Neural cell (in vitro differentiated cells): ENCODE results near the gene HAPLN2. TPM values are rescaled to one million over a fixed set of nuclear protein-coding genes. Genes with fewer than 3 reads are reported as not detected.

Experiments
- H2AFZ ChIP-seq: fragments of 200-600, 300-800 bp; sonication (generic), shearing (Covaris generic); 2 replicates; pipeline ENCODE4 v1.6.0; 2014; ENCODE audit warnings: low read depth, mild to moderate bottlenecking, antibody characterized with exemption, low read length, moderate library complexity
- H3F3A ChIP-seq: fragments of 200-600 bp; shearing (Covaris generic); 2 replicates; pipeline ENCODE4 v1.6.1; 2016; ENCODE audit warnings: mild to moderate bottlenecking, moderate library complexity, mixed read lengths, antibody characterized with exemption, low read length; ENCODE audit not compliant: insufficient read depth, poor library complexity, severe bottlenecking
- H3K27ac ChIP-seq: fragments of 200-600, 300-800 bp; sonication (generic), shearing (Covaris generic); 2 replicates; pipeline ENCODE4 v1.5.1; 2014; ENCODE audit warnings: mild to moderate bottlenecking, low read length, moderate library complexity
- H3K27me3 ChIP-seq: fragments of 300-800, 200-600 bp; sonication (generic), shearing (Covaris generic); 2 replicates; pipeline ENCODE4 v1.6.0; 2014; ENCODE audit warnings: mild to moderate bottlenecking, low read depth, low read length, moderate library complexity; ENCODE audit not compliant: insufficient read depth
- H3K36me3 ChIP-seq: fragments of 300-800, 200-600 bp; sonication (generic), shearing (Covaris generic); 2 replicates; pipeline ENCODE4 v1.5.1; 2014; ENCODE audit warnings: mild to moderate bottlenecking, antibody characterized with exemption, low read length, moderate library complexity; ENCODE audit not compliant: insufficient read depth
- H3K4me2 ChIP-seq: fragments of 300-800, 200-600 bp; sonication (generic), shearing (Covaris generic); 2 replicates; pipeline ENCODE4 v1.6.0; 2014; ENCODE audit warnings: mild to moderate bottlenecking, low read length
- H3K4me3 ChIP-seq: fragments of 300-800, 200-600 bp; sonication (generic), shearing (Covaris generic); 2 replicates; pipeline ENCODE4 v1.5.1; 2014; ENCODE audit warnings: mild to moderate bottlenecking, low read length, moderate library complexity
- H3K79me2 ChIP-seq: fragments of 200-600 bp; shearing (Covaris generic); replicated peaks from 2 replicates; pipeline ENCODE4 v1.6.0; 2014; ENCODE audit warnings: mild to moderate bottlenecking, low read length, moderate library complexity; ENCODE audit not compliant: insufficient read depth
- H3K9ac ChIP-seq: fragments of 300-800, 200-600 bp; sonication (generic), shearing (Covaris generic); 2 replicates; pipeline ENCODE4 v1.6.1; 2016; ENCODE audit warnings: mild to moderate bottlenecking, low read length, mixed read lengths
- H3K9me2 ChIP-seq: fragments of 200-600 bp; shearing (Covaris generic); 2 replicates; pipeline ENCODE4 v1.6.1; 2016; ENCODE audit warnings: mild to moderate bottlenecking, low read length, mixed read lengths; ENCODE audit not compliant: insufficient read depth
- H3K9me3 ChIP-seq: fragments of 200-600, 300-800 bp; sonication (generic), shearing (Covaris generic); 2 replicates; pipeline ENCODE4 v1.6.1; 2016; ENCODE audit warnings: mild to moderate bottlenecking, mixed run types, low read length, moderate library complexity, mixed read lengths
- H4K20me1 ChIP-seq: fragments of 200-600 bp; shearing (Covaris generic); 2 replicates; pipeline ENCODE4 v1.6.1; 2016; ENCODE audit warnings: mild to moderate bottlenecking, mixed run types; ENCODE audit not compliant: insufficient read depth
- CTCF ChIP-seq: fragments of 450-650 bp; IDR thresholded peaks from 2 replicates; pipeline ENCODE4 v1.5.1; 2014; ENCODE audit warnings: antibody characterized with exemption, mild to moderate bottlenecking, moderate library complexity; ENCODE audit not compliant: poor library complexity, severe bottlenecking
- EP300 ChIP-seq: fragments of 450-650 bp; conservative IDR thresholded peaks from 2 replicates; pipeline ENCODE4 v1.6.1; 2014; ENCODE audit warnings: antibody characterized with exemption, mild to moderate bottlenecking, moderate library complexity; ENCODE audit not compliant: poor library complexity, severe bottlenecking
- EZH2 ChIP-seq: fragments of 200-600, 300-800 bp; shearing (Covaris generic), sonication (generic); IDR thresholded peaks from 2 replicates; pipeline ENCODE4 v1.6.1; 2014; ENCODE audit warnings: antibody characterized with exemption, low read length, borderline replicate concordance, mild to moderate bottlenecking; ENCODE audit not compliant: insufficient read depth, poor library complexity, severe bottlenecking
- MXI1 ChIP-seq: fragments of 450-650 bp; conservative IDR thresholded peaks from 2 replicates; pipeline ENCODE4 v1.6.1; 2014; ENCODE audit warnings: antibody characterized with exemption, mild to moderate bottlenecking; ENCODE audit not compliant: poor library complexity, severe bottlenecking
- POLR2AphosphoS5 ChIP-seq: IDR thresholded peaks from 2 replicates; pipeline ENCODE4 v1.6.1; 2012
- RAD21 ChIP-seq: fragments of 450-650 bp; conservative IDR thresholded peaks from 2 replicates; pipeline ENCODE4 v1.6.1; 2014; ENCODE audit warnings: antibody characterized with exemption, mild to moderate bottlenecking, moderate library complexity
- SMC3 ChIP-seq: fragments of 450-650 bp; conservative IDR thresholded peaks from 2 replicates; pipeline ENCODE4 v1.6.1; 2014; ENCODE audit warnings: antibody characterized with exemption, mild to moderate bottlenecking, moderate library complexity; ENCODE audit not compliant: poor library complexity
- TAF1 ChIP-seq: IDR thresholded peaks from 2 replicates; pipeline ENCODE4 v1.6.1; 2012; ENCODE audit warnings: low read depth
- polyA plus RNA-seq: library from polyadenylated mRNA; depleted of rRNA; stranded (reverse); fragments of >200 nt; gene quantifications from 2 replicates; pipeline ENCODE4 v1.2.3, GENCODE V29; 2014
- TF ChIP-seq, protein P1 (sequence below): IDR thresholded peaks from 2 replicates; pipeline ENCODE4 v1.6.1; 2012; ENCODE audit warnings: borderline replicate concordance

Gene HAPLN2
- polyA plus RNA-seq, 1 donor from 2014 or later, result 22.9 TPM

DNA sequence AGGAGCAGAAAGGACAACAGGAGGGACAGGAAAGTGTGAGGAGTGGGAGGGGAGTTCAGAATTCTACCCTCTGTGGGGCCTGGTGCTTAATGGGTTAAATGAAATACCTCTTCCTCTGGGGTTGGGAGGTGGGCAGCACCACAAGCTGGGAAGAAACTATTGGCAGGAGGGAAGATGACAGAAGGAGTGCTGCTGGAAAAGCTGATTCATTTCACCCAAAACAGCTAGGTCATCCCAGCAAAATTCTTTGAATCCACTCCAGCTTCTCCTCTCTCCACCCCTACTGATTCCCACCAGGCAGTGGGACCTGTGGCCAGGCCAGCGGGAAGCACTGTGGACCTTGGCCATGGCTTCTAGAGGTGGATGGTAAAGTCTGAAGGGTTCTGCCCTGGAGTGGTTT lies 35.5 kb downstream of the HAPLN2 start (continued):
- TF ChIP-seq EP300 (no peak), SMC3 (no peak)

DNA sequence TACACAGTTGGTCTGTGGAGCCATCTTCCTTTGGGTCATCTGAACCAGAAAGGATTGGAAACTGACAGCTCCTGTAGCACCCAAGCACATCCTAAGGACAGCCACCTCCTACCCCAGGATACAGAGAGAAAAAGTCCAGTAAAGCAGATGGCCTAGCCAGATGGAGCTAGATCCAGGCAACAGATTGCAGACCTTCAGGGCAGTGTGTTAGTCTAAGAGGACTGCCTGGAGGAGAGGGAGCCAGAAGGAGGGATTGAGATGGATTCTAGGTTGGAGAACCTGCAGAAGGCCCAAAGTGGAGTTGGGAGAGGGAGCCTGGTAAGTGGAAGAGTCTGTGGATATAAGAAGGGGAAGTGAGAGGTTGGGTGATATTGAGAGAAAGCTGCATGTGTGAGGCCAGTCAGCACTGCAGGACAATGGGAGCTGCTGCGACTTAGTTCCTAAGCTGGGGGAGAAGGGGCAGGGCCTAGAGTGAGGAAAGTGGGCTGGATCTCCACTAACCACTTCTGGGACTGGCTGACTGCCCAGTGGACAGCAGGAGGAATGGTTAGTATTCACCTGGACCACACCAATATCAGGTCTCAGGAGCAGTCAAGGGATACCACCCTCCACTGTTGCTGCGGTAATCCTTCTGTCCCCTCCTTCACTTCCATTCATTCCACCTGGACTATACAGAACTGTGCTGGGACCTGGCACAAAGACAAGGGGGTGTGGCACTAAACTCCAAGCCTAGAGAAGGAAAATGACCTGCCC lies 36.1 kb downstream of the HAPLN2 start:
- H3K9ac ChIP-seq, result no peak overlapping the region
- no peaks in the 10 kb centered on the region for H3K9me2 ChIP-seq
- no peaks in the 10 kb centered on the region for H3F3A ChIP-seq
- TF ChIP-seq SMC3 (no peak), EZH2 (no peak), EP300 (no peak), CTCF (no peak), RAD21 (no peak), MXI1 (no peak), POLR2AphosphoS5 (no peak), TAF1 (no peak)
- TF ChIP-seq, protein P1, sequence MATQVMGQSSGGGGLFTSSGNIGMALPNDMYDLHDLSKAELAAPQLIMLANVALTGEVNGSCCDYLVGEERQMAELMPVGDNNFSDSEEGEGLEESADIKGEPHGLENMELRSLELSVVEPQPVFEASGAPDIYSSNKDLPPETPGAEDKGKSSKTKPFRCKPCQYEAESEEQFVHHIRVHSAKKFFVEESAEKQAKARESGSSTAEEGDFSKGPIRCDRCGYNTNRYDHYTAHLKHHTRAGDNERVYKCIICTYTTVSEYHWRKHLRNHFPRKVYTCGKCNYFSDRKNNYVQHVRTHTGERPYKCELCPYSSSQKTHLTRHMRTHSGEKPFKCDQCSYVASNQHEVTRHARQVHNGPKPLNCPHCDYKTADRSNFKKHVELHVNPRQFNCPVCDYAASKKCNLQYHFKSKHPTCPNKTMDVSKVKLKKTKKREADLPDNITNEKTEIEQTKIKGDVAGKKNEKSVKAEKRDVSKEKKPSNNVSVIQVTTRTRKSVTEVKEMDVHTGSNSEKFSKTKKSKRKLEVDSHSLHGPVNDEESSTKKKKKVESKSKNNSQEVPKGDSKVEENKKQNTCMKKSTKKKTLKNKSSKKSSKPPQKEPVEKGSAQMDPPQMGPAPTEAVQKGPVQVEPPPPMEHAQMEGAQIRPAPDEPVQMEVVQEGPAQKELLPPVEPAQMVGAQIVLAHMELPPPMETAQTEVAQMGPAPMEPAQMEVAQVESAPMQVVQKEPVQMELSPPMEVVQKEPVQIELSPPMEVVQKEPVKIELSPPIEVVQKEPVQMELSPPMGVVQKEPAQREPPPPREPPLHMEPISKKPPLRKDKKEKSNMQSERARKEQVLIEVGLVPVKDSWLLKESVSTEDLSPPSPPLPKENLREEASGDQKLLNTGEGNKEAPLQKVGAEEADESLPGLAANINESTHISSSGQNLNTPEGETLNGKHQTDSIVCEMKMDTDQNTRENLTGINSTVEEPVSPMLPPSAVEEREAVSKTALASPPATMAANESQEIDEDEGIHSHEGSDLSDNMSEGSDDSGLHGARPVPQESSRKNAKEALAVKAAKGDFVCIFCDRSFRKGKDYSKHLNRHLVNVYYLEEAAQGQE, result no peak
- no peaks in the 10 kb centered on the region for H3K9me3 ChIP-seq
- H2AFZ ChIP-seq, result no peak overlapping the region
- no peak overlapping the region for H3K4me2 ChIP-seq
- H3K79me2 ChIP-seq, result no peaks in the 10 kb centered on the region
- no peak overlapping the region for H3K27ac ChIP-seq
- H4K20me1 ChIP-seq, result no peaks in the 10 kb centered on the region
- H3K4me3 ChIP-seq, result no peak overlapping the region
- H3K27me3 ChIP-seq, result peaks cover 60% of the 10 kb centered on the region
- no peaks in the 10 kb centered on the region for H3K36me3 ChIP-seq

DNA sequence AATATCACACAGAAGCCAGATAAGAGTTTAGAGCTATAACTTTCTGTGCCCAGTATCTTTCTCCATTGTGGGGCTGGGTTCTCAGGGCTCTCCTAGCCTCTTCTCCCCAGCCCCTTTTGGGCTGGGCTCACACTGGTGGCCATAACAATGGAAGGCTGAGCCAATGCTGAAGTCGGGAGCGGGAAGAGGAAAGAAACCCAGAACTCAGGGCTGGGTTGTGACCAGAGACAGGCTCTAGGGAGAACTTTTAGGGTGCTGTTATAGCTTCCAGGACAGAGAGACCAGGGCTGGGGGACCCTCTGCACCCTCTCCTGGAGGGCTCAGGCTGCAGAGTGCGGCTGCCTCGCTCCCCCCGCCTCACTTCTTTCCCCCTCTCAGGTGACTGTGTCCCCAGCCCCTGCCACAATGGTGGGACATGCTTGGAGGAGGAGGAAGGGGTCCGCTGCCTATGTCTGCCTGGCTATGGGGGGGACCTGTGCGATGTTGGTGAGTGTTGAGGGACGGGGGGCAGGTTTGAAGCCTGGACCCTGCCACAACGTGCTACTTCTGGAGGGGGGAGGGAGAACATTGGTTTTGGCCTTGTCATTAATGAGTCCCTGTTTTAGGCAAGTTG lies 36.8 kb downstream of the HAPLN2 start:
- H3F3A ChIP-seq, result no peaks in the 10 kb centered on the region
- no peaks in the 10 kb centered on the region for H3K36me3 ChIP-seq
- H3K9ac ChIP-seq, result no peak overlapping the region
- H3K27me3 ChIP-seq, result peaks cover 59% of the 10 kb centered on the region
- H3K79me2 ChIP-seq, result no peaks in the 10 kb centered on the region
- TF ChIP-seq MXI1 (no peak), EP300 (no peak), EZH2 (no peak), RAD21 (no peak), POLR2AphosphoS5 (no peak), SMC3 (no peak), TAF1 (no peak), CTCF (no peak)
- TF ChIP-seq, protein P1, result no peak
- no peak overlapping the region for H2AFZ ChIP-seq
- no peak overlapping the region for H3K27ac ChIP-seq
- H3K4me3 ChIP-seq, result no peak overlapping the region
- H3K4me2 ChIP-seq, result no peak overlapping the region
- H3K9me2 ChIP-seq, result no peaks in the 10 kb centered on the region
- H3K9me3 ChIP-seq, result no peaks in the 10 kb centered on the region
- no peaks in the 10 kb centered on the region for H4K20me1 ChIP-seq
